Nephron progenitor cell (in vitro differentiated cells): ENCODE data around the gene TET3.

Experiments used
- DNase-seq: peaks from one replicate; pipeline ENCODE4 v3.0.0; 2021
- H3K27ac Mint-ChIP-seq: 2 replicates; pipeline ENCODE4 v1.8.0; 2021; ENCODE audit warnings: mild to moderate bottlenecking, moderate library complexity, mixed read lengths
- H3K27me3 Mint-ChIP-seq: 2 replicates; pipeline ENCODE4 v1.8.0; 2021; ENCODE audit warnings: mild to moderate bottlenecking, low read depth, mixed read lengths; ENCODE audit not compliant: poor library complexity
- H3K36me3 Mint-ChIP-seq: 2 replicates; pipeline ENCODE4 v1.8.0; 2021; ENCODE audit warnings: low read depth, mixed read lengths
- H3K4me1 Mint-ChIP-seq: 2 replicates; pipeline ENCODE4 v1.8.0; 2021; ENCODE audit warnings: mixed read lengths
- H3K4me3 Mint-ChIP-seq: 2 replicates; pipeline ENCODE4 v1.8.0; 2021; ENCODE audit warnings: mild to moderate bottlenecking, moderate library complexity, mixed read lengths
- H3K9me3 Mint-ChIP-seq: 2 replicates; pipeline ENCODE4 v1.8.0; 2021; ENCODE audit warnings: mild to moderate bottlenecking, moderate library complexity, mixed read lengths
- TF ChIP-seq, protein P1 (sequence below): fragments of 200-600 bp; sonication (generic); IDR thresholded peaks from 2 replicates; pipeline ENCODE4 v1.5.0; 2021; ENCODE audit warnings: antibody characterized with exemption

The TET3 gene

DNA sequence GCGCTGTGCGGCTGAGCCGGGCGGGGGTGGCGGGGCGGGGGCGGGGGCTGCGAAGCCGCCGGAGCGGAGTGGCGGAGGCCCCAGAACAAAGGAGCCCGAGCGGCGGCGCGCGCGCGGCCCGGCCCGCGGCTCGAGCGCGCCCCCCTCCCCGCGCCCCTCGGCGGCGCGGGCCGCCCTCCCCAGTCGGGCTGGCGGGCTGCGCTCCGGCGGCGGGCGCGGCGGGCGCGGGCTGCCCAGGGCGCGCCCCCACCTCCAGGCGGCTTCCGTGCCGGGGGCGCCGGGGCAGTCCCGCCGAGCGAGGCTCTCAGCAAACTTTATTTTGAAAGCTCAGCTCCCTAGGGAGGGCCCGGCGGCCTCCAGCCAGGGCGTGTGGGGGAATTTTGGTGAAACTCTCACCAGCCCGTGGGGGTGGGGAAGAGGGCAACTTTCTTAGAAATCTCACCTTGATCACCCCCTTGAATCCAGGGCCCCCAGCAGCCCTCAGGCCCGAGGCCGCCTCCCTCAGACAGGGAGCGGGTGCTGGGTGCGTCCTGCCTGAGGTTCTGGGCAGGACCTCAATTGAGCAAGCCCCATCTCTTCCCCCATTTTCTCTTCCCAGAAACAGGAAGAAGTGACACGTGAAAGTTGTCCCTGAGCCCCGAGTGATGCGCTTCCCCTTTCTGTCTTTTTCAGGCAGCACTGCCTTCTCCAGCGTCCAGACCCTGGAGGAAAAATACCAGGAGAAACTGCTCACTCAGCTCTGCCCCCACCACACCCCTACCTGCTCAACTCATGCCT is 786 bp downstream of the TET3 start:
- peak; percentile 59 for DNase-seq
- H3K4me1 Mint-ChIP-seq = peaks cover 83% of the 10 kb centered on the region
- peak overlapping the region; percentile 86 for H3K4me3 Mint-ChIP-seq
- TF ChIP-seq, protein P1, sequence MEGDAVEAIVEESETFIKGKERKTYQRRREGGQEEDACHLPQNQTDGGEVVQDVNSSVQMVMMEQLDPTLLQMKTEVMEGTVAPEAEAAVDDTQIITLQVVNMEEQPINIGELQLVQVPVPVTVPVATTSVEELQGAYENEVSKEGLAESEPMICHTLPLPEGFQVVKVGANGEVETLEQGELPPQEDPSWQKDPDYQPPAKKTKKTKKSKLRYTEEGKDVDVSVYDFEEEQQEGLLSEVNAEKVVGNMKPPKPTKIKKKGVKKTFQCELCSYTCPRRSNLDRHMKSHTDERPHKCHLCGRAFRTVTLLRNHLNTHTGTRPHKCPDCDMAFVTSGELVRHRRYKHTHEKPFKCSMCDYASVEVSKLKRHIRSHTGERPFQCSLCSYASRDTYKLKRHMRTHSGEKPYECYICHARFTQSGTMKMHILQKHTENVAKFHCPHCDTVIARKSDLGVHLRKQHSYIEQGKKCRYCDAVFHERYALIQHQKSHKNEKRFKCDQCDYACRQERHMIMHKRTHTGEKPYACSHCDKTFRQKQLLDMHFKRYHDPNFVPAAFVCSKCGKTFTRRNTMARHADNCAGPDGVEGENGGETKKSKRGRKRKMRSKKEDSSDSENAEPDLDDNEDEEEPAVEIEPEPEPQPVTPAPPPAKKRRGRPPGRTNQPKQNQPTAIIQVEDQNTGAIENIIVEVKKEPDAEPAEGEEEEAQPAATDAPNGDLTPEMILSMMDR = no peak
- H3K9me3 Mint-ChIP-seq = no peaks in the 10 kb centered on the region
- peak overlapping the region; percentile 22 for H3K27ac Mint-ChIP-seq
- peaks cover 27% of the 10 kb centered on the region for H3K36me3 Mint-ChIP-seq
- H3K27me3 Mint-ChIP-seq = peaks cover 27% of the 10 kb centered on the region

DNA sequence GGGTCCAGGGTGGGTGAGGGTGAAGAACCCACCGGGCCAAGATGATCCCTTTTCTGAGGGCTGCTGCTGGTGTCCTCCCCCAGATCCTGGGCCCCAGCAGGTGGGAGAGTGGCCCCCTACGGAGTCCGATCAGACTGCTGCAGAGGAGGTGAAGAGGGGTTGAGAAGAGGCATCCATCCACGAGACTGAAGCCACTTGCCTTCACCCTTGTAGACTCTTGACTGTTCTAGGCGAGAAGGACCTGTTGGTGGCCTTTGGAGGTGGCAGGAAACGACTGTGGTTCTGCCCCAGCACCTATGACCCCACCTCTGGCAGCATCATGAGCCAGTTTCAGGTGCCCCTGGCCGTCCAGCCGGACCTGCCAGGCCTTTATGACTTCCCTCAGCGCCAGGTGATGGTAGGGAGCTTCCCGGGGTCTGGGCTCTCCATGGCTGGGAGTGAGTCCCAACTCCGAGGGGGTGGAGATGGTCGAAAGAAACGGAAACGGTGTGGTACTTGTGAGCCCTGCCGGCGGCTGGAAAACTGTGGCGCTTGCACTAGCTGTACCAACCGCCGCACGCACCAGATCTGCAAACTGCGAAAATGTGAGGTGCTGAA is 1.5 kb downstream of the TET3 start:
- Mint-ChIP-seq H3K9me3 (no peaks in the 10 kb centered on the region), H3K27me3 (peaks cover 21% of the 10 kb centered on the region), H3K36me3 (peaks cover 31% of the 10 kb centered on the region), H3K4me1 (peaks cover 80% of the 10 kb centered on the region), H3K4me3 (peak overlapping the region; percentile 86), H3K27ac (no peak overlapping the region)
- DNase-seq = no peak
- TF ChIP-seq, protein P1 = no peak

DNA sequence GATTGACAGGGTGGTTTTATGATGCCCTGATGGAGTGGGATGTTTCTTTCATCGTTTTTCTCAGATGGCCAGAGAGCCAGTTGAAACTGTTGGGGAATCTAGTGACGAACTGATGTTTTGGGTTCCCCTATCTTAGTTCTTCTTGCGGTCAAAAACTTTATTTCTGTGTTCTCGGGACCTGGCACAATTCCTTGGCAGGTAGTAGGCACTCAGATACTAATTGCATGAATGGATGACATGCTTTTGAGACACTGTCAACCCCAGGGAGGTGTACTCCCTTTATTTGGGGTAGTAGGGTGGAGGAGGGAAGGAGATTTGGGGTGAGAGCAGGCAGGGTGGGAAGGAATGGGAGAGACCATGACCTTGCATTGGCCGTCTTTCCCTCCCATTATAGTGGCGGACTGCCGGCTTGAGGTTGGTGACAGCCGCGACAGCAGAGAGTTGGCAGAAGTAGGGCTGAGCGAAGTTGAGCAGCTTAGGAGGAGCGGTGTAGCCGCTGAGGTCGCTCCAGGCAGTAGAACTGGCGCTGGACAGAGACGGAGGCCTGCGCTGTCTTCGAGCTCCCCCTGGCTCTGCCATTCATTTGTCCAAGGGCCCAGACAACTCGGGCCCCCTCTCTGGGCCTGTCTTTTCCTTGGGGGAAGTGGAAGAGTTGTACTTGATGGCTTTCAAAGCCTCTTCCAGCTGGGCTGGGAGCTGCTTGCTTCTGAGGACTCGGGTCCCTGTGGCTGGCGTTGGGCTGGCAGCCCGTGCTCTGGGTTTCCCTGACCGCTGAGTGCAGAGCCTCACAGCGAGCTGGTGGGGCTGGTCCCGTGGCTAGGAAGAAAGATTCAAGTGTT is 2.6 kb downstream of the TET3 start:
- Mint-ChIP-seq H3K4me1 (peaks cover 76% of the 10 kb centered on the region), H3K36me3 (peaks cover 39% of the 10 kb centered on the region), H3K4me3 (peak overlapping the region; percentile 86), H3K9me3 (no peaks in the 10 kb centered on the region), H3K27ac (peak overlapping the region; percentile 16), H3K27me3 (peaks cover 10% of the 10 kb centered on the region)
- TF ChIP-seq, protein P1 = no peak
- DNase-seq = no peak

DNA sequence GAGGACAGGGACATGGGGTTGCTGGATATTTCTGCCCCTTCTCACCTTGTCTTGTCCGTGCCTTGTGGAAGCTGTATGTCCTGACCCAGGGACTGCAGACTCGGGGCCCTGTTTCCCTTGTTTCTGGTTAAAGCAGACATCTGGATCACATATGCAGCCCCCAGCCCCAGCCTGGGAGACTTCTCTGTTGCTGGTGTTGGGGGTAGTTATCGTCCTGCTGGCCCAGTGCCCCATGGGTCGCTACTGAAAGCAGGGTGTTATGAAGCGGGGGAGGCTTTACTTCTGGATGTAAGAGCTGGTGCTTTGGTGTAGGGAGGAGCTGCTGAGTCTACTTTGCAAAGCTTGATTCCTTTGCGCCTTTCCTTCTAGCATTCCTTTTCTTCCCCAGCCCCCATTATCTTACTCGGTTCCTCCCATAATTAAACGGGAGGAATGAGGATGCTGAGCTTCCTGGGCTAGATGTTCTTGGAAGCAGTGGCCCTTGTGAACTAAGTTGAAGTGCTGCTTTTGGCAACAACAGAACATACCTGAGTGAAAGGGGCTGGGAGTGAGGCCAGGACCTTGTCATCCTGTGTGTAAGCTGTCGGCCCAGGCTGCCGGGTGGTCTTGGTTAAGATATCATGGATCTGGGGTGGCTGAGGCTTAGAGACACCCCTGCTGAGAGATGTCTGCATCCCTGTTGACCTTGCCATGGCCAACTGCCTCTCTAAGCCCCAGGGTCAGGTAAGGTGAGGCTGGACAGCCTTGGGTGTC is 3.4 kb downstream of the TET3 start:
- DNase-seq = no peak
- Mint-ChIP-seq H3K27ac (peak overlapping the region; percentile 68), H3K27me3 (peaks cover 6% of the 10 kb centered on the region), H3K4me1 (peaks cover 69% of the 10 kb centered on the region), H3K9me3 (no peaks in the 10 kb centered on the region), H3K4me3 (peak overlapping the region; percentile 86), H3K36me3 (peaks cover 44% of the 10 kb centered on the region)
- TF ChIP-seq, protein P1 = no peak

DNA sequence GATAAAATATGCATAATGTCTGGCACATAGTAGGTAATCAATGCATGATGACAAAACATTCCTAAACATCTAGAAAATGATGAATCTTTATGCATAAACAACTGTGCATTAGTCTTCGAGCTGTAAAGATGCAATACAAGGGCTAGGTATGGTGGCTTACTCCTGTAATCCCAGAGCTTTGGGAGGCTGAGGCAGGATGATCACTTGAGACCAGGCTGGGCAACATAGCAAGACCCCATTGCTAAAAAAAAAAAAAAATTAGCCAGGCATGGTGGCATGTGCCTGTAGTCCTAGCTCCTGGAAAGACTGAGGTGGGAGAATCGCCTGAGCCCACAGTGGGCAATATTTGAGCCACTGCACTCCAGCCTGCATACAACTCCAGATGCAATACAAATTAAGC is 5.3 kb downstream of the TET3 start:
- Mint-ChIP-seq H3K27ac (no peak overlapping the region), H3K4me1 (peaks cover 72% of the 10 kb centered on the region)
- DNase-seq = no peak

More for the DNA sequence above, 5.3 kb downstream of the TET3 start:
- TF ChIP-seq, protein P1 = no peak
- H3K4me3 Mint-ChIP-seq = no peak overlapping the region
- H3K36me3 Mint-ChIP-seq = peaks cover 44% of the 10 kb centered on the region
- no peaks in the 10 kb centered on the region for H3K27me3 Mint-ChIP-seq
- H3K9me3 Mint-ChIP-seq = no peaks in the 10 kb centered on the region
